ENCODE results near the gene PGBD5. TPM values are rescaled to one million over a fixed set of nuclear protein-coding genes. Genes with fewer than 3 reads are reported as not detected.

PGBD5 gene
- total and polyA plus RNA-seq, 4 donors: 0.54 to 3.0 (median 1.8) TPM

- no peaks in the 10 kb centered on the region for H3K9me3 ChIP-seq (ENCODE audit: control insufficient read depth in 4 of 4, insufficient read depth in 3 of 4, low read length in 3 of 4)
- no peak overlapping the region for H3K27ac ChIP-seq (ENCODE audit: low read depth in 1 of 2, low read length in 1 of 2)
- WGBS, 2 donors: 92 to 94% methylated on average over 17 of the region's 17 CpGs
- no peaks in the 10 kb centered on the region for H3K27me3 ChIP-seq (ENCODE audit: control insufficient read depth in 3 of 3, insufficient read depth in 3 of 3, low read length in 2 of 3)
- TF ChIP-seq CTCF (IDR thresholded peaks at IDR 0.05; ENCODE audit: control extremely low read depth, extremely low read depth): no peak
- H3K9ac ChIP-seq (ENCODE audit: insufficient read depth in 1 of 2, low read length in 2 of 2): no peak overlapping the region
- DNase-seq: no peak
- peaks cover 4 to 37% (median 12%) of the 10 kb centered on the region in 4 donors for H3K36me3 ChIP-seq (ENCODE audit: control insufficient read depth in 4 of 4, insufficient read depth in 4 of 4, low read length in 4 of 4)
- H3K4me1 ChIP-seq (ENCODE audit: control insufficient read depth in 5 of 5, insufficient read depth in 5 of 5, low read length in 5 of 5): peaks cover 0 to 8% (median 3%) of the 10 kb centered on the region in 5 donors
- ATAC-seq (ENCODE audit: insufficient read depth, low FRiP score): no peak
- no peak overlapping the region for H3K4me3 ChIP-seq
Measured at GRCh38 chr1:230267338-230268065, 158.6 kb downstream of the PGBD5 start.

GRCh38 chr1:230266456-230266855 is 159.7 kb downstream of the PGBD5 start:
- Histone ChIP-seq H3K4me1 (ENCODE audit: control insufficient read depth in 5 of 5, insufficient read depth in 5 of 5, low read length in 5 of 5) (peaks cover 0 to 13% (median 5%) of the 10 kb centered on the region in 5 donors), H3K27me3 (ENCODE audit: control insufficient read depth in 3 of 3, insufficient read depth in 3 of 3, low read length in 2 of 3) (no peaks in the 10 kb centered on the region), H3K9ac (ENCODE audit: insufficient read depth in 1 of 2, low read length in 2 of 2) (no peak overlapping the region), H3K4me3 (no peak overlapping the region), H3K36me3 (ENCODE audit: control insufficient read depth in 4 of 4, insufficient read depth in 4 of 4, low read length in 4 of 4) (peaks cover 4 to 36% (median 13%) of the 10 kb centered on the region in 4 donors), H3K9me3 (ENCODE audit: control insufficient read depth in 4 of 4, insufficient read depth in 3 of 4, low read length in 3 of 4) (no peaks in the 10 kb centered on the region), H3K27ac (ENCODE audit: low read depth in 1 of 2, low read length in 1 of 2) (no peak overlapping the region)
- TF ChIP-seq CTCF (IDR thresholded peaks at IDR 0.05; ENCODE audit: control extremely low read depth, extremely low read depth): no peak
- WGBS, 2 donors: 37 to 41% methylated on average over 2 of the region's 2 CpGs
- no peak for ATAC-seq (ENCODE audit: insufficient read depth, low FRiP score)
- no peak for DNase-seq

GRCh38 chr1:230265200-230266115 is 160.7 kb downstream of the PGBD5 start:
- ATAC-seq (ENCODE audit: insufficient read depth, low FRiP score): no peak
- H3K4me3 ChIP-seq: no peak overlapping the region
- no peak overlapping the region for H3K9ac ChIP-seq (ENCODE audit: insufficient read depth in 1 of 2, low read length in 2 of 2)
- peaks cover 0 to 8% (median 4%) of the 10 kb centered on the region in 5 donors for H3K4me1 ChIP-seq (ENCODE audit: control insufficient read depth in 5 of 5, insufficient read depth in 5 of 5, low read length in 5 of 5)
- no peak for TF ChIP-seq CTCF (IDR thresholded peaks at IDR 0.05; ENCODE audit: control extremely low read depth, extremely low read depth)
- no peak for DNase-seq
- no peak overlapping the region for H3K27ac ChIP-seq (ENCODE audit: low read depth in 1 of 2, low read length in 1 of 2)
- 96% methylated on average over 17 of the region's 17 CpGs for WGBS, 2 donors
- no peaks in the 10 kb centered on the region for H3K27me3 ChIP-seq (ENCODE audit: control insufficient read depth in 3 of 3, insufficient read depth in 3 of 3, low read length in 2 of 3)
- no peaks in the 10 kb centered on the region for H3K9me3 ChIP-seq (ENCODE audit: control insufficient read depth in 4 of 4, insufficient read depth in 3 of 4, low read length in 3 of 4)
- H3K36me3 ChIP-seq (ENCODE audit: control insufficient read depth in 4 of 4, insufficient read depth in 4 of 4, low read length in 4 of 4): peaks cover 4 to 36% (median 13%) of the 10 kb centered on the region in 4 donors

Other genes starting within 250 kb of the PGBD5 start
- gene COG2, start 216.1 kb upstream of the PGBD5 start, total RNA-seq: 10 to 100 TPM; 22.6 to 41.0 TPM
- gene COG2, start 216.1 kb upstream of the PGBD5 start, polyA plus RNA-seq: 10 to 100 TPM in 1 of 2 donors, 1 to 10 TPM in 1; 8.6 to 12.4 TPM